Measurements from ENCODE around the gene RNF44.

- no peak for TF ChIP-seq EZH2phosphoT487 (IDR thresholded peaks at IDR 0.05; ENCODE audit: borderline replicate concordance)
- TF ChIP-seq CTCF (IDR thresholded peaks at IDR 0.05 in 2 of 3, conservative IDR thresholded peaks at IDR 0.05 in 1 of 3; ENCODE audit: borderline replicate concordance in 1 of 3, insufficient read depth in 1 of 3, low read depth in 2 of 3, low read length in 2 of 3) = no peak
- no peak for TF ChIP-seq POLR2AphosphoS5 (IDR thresholded peaks at IDR 0.05; ENCODE audit: low read depth, low read length)
- no peak for TF ChIP-seq CEBPB (IDR thresholded peaks at IDR 0.05; ENCODE audit: low read depth)
- no peak for TF ChIP-seq SP1 (IDR thresholded peaks at IDR 0.05; ENCODE audit: low read depth)
- TF ChIP-seq POLR2A (IDR thresholded peaks at IDR 0.05; ENCODE audit: borderline replicate concordance, extremely low read depth, insufficient read depth, insufficient read length) = no peak
- no peak for TF ChIP-seq EZH2 (IDR thresholded peaks at IDR 0.05)
- TF ChIP-seq REST (IDR thresholded peaks at IDR 0.05; ENCODE audit: low read depth) = no peak
- TF ChIP-seq SIN3A (IDR thresholded peaks at IDR 0.05; ENCODE audit: low read depth) = no peak
These were observed 45.3 kb downstream of the RNF44 start for GRCh38 chr5:176491901-176492300.
